ENCODE data around the gene DNAJB5. TPM values are rescaled to one million over a fixed set of nuclear protein-coding genes. Genes with fewer than 3 reads are reported as not detected.

DNAJB5 gene
- polyA plus RNA-seq, 1 donor from 2014 or later: 99.1 TPM

GRCh38 chr9:34984049-34984448, 5.5 kb upstream of the DNAJB5 start:
- TF ChIP-seq MXI1 (conservative IDR thresholded peaks at IDR 0.05; ENCODE audit: poor library complexity, severe bottlenecking) (no peak), EP300 (conservative IDR thresholded peaks at IDR 0.05; ENCODE audit: poor library complexity, severe bottlenecking) (no peak), SMC3 (conservative IDR thresholded peaks at IDR 0.05; ENCODE audit: poor library complexity) (no peak), POLR2AphosphoS5 (IDR thresholded peaks at IDR 0.05) (no peak), CTCF (IDR thresholded peaks at IDR 0.05; ENCODE audit: poor library complexity, severe bottlenecking) (no peak), RAD21 (conservative IDR thresholded peaks at IDR 0.05) (no peak), REST (IDR thresholded peaks at IDR 0.05; ENCODE audit: borderline replicate concordance) (no peak), TAF1 (IDR thresholded peaks at IDR 0.05; ENCODE audit: low read depth) (no peak)
- H3F3A ChIP-seq (ENCODE audit: insufficient read depth, low read length, poor library complexity, severe bottlenecking): no peaks in the 10 kb centered on the region
- H2AFZ ChIP-seq (ENCODE audit: low read depth, low read length): no peak overlapping the region
- no peak overlapping the region for H3K27ac ChIP-seq (ENCODE audit: low read length)
- no peak overlapping the region for H3K4me2 ChIP-seq (ENCODE audit: low read length)
- H3K4me3 ChIP-seq (ENCODE audit: low read length): no peak overlapping the region
- H3K9me3 ChIP-seq (ENCODE audit: low read length): no peaks in the 10 kb centered on the region
- no peak overlapping the region for H3K9ac ChIP-seq (ENCODE audit: low read length)
- no peaks in the 10 kb centered on the region for H4K20me1 ChIP-seq (ENCODE audit: insufficient read depth)
- H3K9me2 ChIP-seq (ENCODE audit: insufficient read depth, low read length): no peaks in the 10 kb centered on the region
- no peaks in the 10 kb centered on the region for H3K36me3 ChIP-seq (ENCODE audit: insufficient read depth, low read length)
- H3K27me3 ChIP-seq (ENCODE audit: insufficient read depth, low read depth, low read length): no peaks in the 10 kb centered on the region
- H3K79me2 ChIP-seq (replicated peaks; ENCODE audit: insufficient read depth, low read length): peaks cover 3% of the 10 kb centered on the region

- Histone ChIP-seq H3K9ac (ENCODE audit: low read length) (peak overlapping the region; percentile 84), H3K27ac (ENCODE audit: low read length) (peak overlapping the region; percentile 90), H3K9me2 (ENCODE audit: insufficient read depth, low read length) (no peaks in the 10 kb centered on the region), H3K4me2 (ENCODE audit: low read length) (peak overlapping the region; percentile 52), H3K79me2 (replicated peaks; ENCODE audit: insufficient read depth, low read length) (peaks cover 6% of the 10 kb centered on the region), H3K9me3 (ENCODE audit: low read length) (no peaks in the 10 kb centered on the region), H3F3A (ENCODE audit: insufficient read depth, low read length, poor library complexity, severe bottlenecking) (no peaks in the 10 kb centered on the region), H4K20me1 (ENCODE audit: insufficient read depth) (no peaks in the 10 kb centered on the region), H3K27me3 (ENCODE audit: insufficient read depth, low read depth, low read length) (no peaks in the 10 kb centered on the region), H3K36me3 (ENCODE audit: insufficient read depth, low read length) (no peaks in the 10 kb centered on the region), H2AFZ (ENCODE audit: low read depth, low read length) (no peak overlapping the region), H3K4me3 (ENCODE audit: low read length) (peak overlapping the region; percentile 56)
- TF ChIP-seq MXI1 (conservative IDR thresholded peaks at IDR 0.05; ENCODE audit: poor library complexity, severe bottlenecking) (no peak), SMC3 (conservative IDR thresholded peaks at IDR 0.05; ENCODE audit: poor library complexity) (peak; percentile 87), EZH2 (IDR thresholded peaks at IDR 0.05; ENCODE audit: borderline replicate concordance, insufficient read depth, low read length, poor library complexity, severe bottlenecking) (no peak), CTCF (IDR thresholded peaks at IDR 0.05; ENCODE audit: poor library complexity, severe bottlenecking) (peak; percentile 91), POLR2AphosphoS5 (IDR thresholded peaks at IDR 0.05) (no peak), RAD21 (conservative IDR thresholded peaks at IDR 0.05) (peak; percentile 80), EP300 (conservative IDR thresholded peaks at IDR 0.05; ENCODE audit: poor library complexity, severe bottlenecking) (no peak), TAF1 (IDR thresholded peaks at IDR 0.05; ENCODE audit: low read depth) (no peak), REST (IDR thresholded peaks at IDR 0.05; ENCODE audit: borderline replicate concordance) (no peak)
Measured at GRCh38 chr9:34985311-34985899, 4.1 kb upstream of the DNAJB5 start.

All from neural cell (in vitro differentiated cells).